ENCODE data around the gene ARL14. TPM values are rescaled to one million over a fixed set of nuclear protein-coding genes. Genes with fewer than 3 reads are reported as not detected.

The ARL14 gene
- polyA plus RNA-seq, 1 donor (not counting 4 experiments of a cell fraction or from before 2014, with no cell fraction given) = 1.6 TPM

DNA sequence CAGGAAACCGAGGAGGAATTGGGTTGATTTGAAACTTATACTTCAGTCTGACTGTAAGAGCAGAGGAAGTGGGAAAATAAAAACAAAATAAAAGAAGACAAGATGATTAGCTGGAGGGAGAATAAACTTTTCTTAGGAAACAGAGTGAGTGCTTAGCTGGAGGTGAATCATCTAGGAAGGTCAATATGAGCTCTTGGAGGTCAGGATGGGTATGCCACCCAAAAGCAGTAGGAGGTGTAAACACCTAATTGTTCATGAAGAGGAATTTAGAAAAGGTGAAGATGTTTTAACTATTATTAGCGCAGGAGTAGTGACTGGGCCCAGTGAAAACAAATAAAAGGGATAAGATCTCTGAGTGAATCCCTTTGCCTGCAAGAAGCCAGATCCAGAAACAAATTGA lies 39.9 kb upstream of the ARL14 start:
- dilution Hi-C loops (cut with MboI; ENCODE audit: extremely low pct_ligation_motif_present, low sequenced_read_pairs) = no loop called here
- Histone ChIP-seq H3K9me3 (ENCODE audit: control insufficient read depth, low read depth, low read length) (no peaks in the 10 kb centered on the region), H3K27me3 (ENCODE audit: control insufficient read depth, extremely low read depth, insufficient read depth, low read length) (no peaks in the 10 kb centered on the region), H4K20me1 (ENCODE audit: control insufficient read depth, extremely low read depth, insufficient read depth, low read length) (no peaks in the 10 kb centered on the region), H3K9me1 (ENCODE audit: control insufficient read depth, extremely low read depth, insufficient read depth, low read length) (no peaks in the 10 kb centered on the region), H3K27ac (ENCODE audit: control insufficient read depth, insufficient read depth, low read length) (no peak overlapping the region), H3K4me3 (ENCODE audit: control insufficient read depth in 2 of 3, extremely low read depth in 1 of 3, insufficient read depth in 2 of 3, low read depth in 1 of 3, low read length in 3 of 3) (no peak overlapping the region), H3K9ac (ENCODE audit: control insufficient read depth, extremely low read depth, insufficient read depth, low read length) (no peak overlapping the region), H3K4me2 (ENCODE audit: control insufficient read depth, extremely low read depth, insufficient read depth, low read depth, low read length) (no peak overlapping the region), H3K79me2 (ENCODE audit: control insufficient read depth, insufficient read depth, low read length) (no peaks in the 10 kb centered on the region), H3K4me1 (ENCODE audit: control insufficient read depth, extremely low read depth, insufficient read depth, low read length) (no peaks in the 10 kb centered on the region), H2AFZ (ENCODE audit: control insufficient read depth, low read length) (no peak overlapping the region), H3K36me3 (ENCODE audit: control insufficient read depth in 2 of 2, extremely low read depth in 1 of 2, insufficient read depth in 2 of 2, low read length in 2 of 2) (no peaks in the 10 kb centered on the region)
- no peak for TF ChIP-seq EZH2 (IDR thresholded peaks at IDR 0.05; ENCODE audit: low read length)
- TF ChIP-seq, protein P1, sequence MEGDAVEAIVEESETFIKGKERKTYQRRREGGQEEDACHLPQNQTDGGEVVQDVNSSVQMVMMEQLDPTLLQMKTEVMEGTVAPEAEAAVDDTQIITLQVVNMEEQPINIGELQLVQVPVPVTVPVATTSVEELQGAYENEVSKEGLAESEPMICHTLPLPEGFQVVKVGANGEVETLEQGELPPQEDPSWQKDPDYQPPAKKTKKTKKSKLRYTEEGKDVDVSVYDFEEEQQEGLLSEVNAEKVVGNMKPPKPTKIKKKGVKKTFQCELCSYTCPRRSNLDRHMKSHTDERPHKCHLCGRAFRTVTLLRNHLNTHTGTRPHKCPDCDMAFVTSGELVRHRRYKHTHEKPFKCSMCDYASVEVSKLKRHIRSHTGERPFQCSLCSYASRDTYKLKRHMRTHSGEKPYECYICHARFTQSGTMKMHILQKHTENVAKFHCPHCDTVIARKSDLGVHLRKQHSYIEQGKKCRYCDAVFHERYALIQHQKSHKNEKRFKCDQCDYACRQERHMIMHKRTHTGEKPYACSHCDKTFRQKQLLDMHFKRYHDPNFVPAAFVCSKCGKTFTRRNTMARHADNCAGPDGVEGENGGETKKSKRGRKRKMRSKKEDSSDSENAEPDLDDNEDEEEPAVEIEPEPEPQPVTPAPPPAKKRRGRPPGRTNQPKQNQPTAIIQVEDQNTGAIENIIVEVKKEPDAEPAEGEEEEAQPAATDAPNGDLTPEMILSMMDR (optimal IDR thresholded peaks at IDR 0.05 in 1 of 3, IDR thresholded peaks at IDR 0.05 in 1 of 3, conservative IDR thresholded peaks at IDR 0.05 in 1 of 3; ENCODE audit: extremely low read depth in 1 of 3, insufficient read depth in 2 of 3, low read length in 3 of 3) = no peak
- peak; percentile 23 for FAIRE-seq
- DNase-seq (ENCODE audit: low read depth, low spot score) = no peak

DNA sequence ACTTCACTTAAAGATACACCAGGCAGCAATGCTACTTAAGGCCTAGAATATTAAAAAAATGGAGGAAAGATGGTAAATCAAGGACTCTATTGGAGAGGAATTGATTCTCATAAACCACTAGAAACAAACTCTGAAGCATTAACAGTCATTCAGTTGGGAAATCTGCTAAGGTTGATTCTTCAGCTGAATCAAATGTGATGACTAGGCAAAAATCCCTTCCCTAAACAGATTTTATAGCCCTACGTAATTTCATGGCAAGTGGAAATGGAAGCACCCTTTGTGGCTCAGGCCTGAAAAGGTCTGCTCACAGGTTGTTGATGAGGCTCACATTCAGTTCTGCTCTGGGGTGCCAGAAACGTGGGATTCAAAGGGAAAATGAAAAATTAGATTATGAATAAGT lies 38.8 kb upstream of the ARL14 start:
- no peaks in the 10 kb centered on the region for H3K4me1 ChIP-seq (ENCODE audit: control insufficient read depth, extremely low read depth, insufficient read depth, low read length)
- H3K36me3 ChIP-seq (ENCODE audit: control insufficient read depth in 2 of 2, extremely low read depth in 1 of 2, insufficient read depth in 2 of 2, low read length in 2 of 2) = no peaks in the 10 kb centered on the region
- H3K27ac ChIP-seq (ENCODE audit: control insufficient read depth, insufficient read depth, low read length) = no peak overlapping the region
- no peak overlapping the region for H2AFZ ChIP-seq (ENCODE audit: control insufficient read depth, low read length)
- no peak for FAIRE-seq
- TF ChIP-seq, protein P1 (optimal IDR thresholded peaks at IDR 0.05 in 1 of 3, IDR thresholded peaks at IDR 0.05 in 1 of 3, conservative IDR thresholded peaks at IDR 0.05 in 1 of 3; ENCODE audit: extremely low read depth in 1 of 3, insufficient read depth in 2 of 3, low read length in 3 of 3) = no peak
- TF ChIP-seq EZH2 (IDR thresholded peaks at IDR 0.05; ENCODE audit: low read length) = no peak
- H3K9me3 ChIP-seq (ENCODE audit: control insufficient read depth, low read depth, low read length) = no peaks in the 10 kb centered on the region
- no peaks in the 10 kb centered on the region for H3K9me1 ChIP-seq (ENCODE audit: control insufficient read depth, extremely low read depth, insufficient read depth, low read length)
- H3K9ac ChIP-seq (ENCODE audit: control insufficient read depth, extremely low read depth, insufficient read depth, low read length) = no peak overlapping the region
- no peaks in the 10 kb centered on the region for H4K20me1 ChIP-seq (ENCODE audit: control insufficient read depth, extremely low read depth, insufficient read depth, low read length)
- H3K27me3 ChIP-seq (ENCODE audit: control insufficient read depth, extremely low read depth, insufficient read depth, low read length) = no peaks in the 10 kb centered on the region
- no peak overlapping the region for H3K4me3 ChIP-seq (ENCODE audit: control insufficient read depth in 2 of 3, extremely low read depth in 1 of 3, insufficient read depth in 2 of 3, low read depth in 1 of 3, low read length in 3 of 3)
- no peaks in the 10 kb centered on the region for H3K79me2 ChIP-seq (ENCODE audit: control insufficient read depth, insufficient read depth, low read length)
- dilution Hi-C loops (cut with MboI; ENCODE audit: extremely low pct_ligation_motif_present, low sequenced_read_pairs) = no loop called here
- no peak overlapping the region for H3K4me2 ChIP-seq (ENCODE audit: control insufficient read depth, extremely low read depth, insufficient read depth, low read depth, low read length)
- DNase-seq (ENCODE audit: low read depth, low spot score) = no peak
